Measurements from ENCODE around the gene RYR3. TPM values are rescaled to one million over a fixed set of nuclear protein-coding genes. Genes with fewer than 3 reads are reported as not detected.

Gene RYR3
- total RNA-seq, 1 donor from 2014 or later, result 0.61 TPM

DNA sequence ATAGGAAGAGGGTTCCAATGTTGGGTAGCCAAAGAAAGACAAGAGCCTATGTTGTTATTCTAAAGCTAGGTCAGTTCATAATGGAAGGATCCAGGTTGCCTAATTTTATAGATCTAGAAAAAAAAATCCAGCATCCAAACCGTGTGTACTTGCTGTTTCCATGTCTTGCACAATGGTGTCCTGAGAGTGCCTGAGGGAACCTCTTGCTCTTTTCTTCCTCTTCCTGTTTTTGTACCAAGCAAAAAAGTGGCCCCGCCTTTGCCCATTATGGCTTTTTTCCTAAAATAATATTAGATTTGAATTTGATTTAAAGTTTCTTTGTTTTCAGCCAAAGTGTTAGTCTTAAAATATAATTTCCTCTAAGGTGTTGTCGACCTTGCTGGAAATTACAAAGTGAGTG is 224.4 kb downstream of the RYR3 start:
- Histone ChIP-seq H3K9me3 (no peaks in the 10 kb centered on the region), H3K27ac (no peak overlapping the region), H3K4me3 (no peak overlapping the region), H3K36me3 (no peaks in the 10 kb centered on the region), H3K27me3 (no peaks in the 10 kb centered on the region), H3K4me1 (no peaks in the 10 kb centered on the region)
- ATAC-seq (no peak), DNase-seq (no peak)
- TF ChIP-seq, protein P1, sequence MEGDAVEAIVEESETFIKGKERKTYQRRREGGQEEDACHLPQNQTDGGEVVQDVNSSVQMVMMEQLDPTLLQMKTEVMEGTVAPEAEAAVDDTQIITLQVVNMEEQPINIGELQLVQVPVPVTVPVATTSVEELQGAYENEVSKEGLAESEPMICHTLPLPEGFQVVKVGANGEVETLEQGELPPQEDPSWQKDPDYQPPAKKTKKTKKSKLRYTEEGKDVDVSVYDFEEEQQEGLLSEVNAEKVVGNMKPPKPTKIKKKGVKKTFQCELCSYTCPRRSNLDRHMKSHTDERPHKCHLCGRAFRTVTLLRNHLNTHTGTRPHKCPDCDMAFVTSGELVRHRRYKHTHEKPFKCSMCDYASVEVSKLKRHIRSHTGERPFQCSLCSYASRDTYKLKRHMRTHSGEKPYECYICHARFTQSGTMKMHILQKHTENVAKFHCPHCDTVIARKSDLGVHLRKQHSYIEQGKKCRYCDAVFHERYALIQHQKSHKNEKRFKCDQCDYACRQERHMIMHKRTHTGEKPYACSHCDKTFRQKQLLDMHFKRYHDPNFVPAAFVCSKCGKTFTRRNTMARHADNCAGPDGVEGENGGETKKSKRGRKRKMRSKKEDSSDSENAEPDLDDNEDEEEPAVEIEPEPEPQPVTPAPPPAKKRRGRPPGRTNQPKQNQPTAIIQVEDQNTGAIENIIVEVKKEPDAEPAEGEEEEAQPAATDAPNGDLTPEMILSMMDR (IDR thresholded peaks at IDR 0.05), result no peak
- intact Hi-C loops (cut with DNase I), result no loop called here

DNA sequence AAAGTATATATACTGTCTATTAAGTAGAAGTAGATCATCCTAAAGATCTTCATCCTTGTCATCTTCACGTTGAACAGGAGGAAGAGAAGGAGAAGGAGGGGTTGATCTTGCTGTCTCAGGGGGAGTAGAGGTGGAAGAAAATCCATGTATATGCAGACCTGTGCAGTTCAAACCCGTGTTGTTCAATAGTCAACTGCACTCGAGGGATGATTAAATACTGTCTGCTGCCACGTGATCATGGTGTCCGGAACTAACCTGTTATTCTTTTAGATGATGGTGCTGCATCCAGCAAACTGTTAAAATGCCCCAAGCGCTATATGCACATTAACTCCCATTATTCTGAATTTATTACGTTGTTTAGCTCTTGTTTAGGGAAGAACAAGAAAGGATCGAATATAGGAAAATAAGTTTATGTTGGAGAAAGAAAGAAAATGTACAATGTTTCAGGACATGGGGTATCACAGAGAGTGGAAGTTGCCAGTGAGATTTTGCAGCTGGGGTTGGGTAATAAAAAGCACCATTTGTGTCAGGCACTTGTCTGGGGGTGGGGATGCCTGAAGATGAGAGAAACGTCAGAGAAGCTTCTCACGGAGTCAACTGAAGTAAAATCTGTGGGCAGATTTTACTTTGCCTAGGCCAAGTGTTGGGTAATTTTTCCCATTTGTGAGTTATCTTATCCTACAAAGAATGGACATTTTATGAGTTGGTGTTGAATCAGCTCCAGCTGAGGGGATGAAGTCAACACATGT is 229.2 kb downstream of the RYR3 start:
- Histone ChIP-seq H3K4me3 (no peak overlapping the region), H3K27me3 (no peaks in the 10 kb centered on the region), H3K4me1 (no peaks in the 10 kb centered on the region), H3K36me3 (no peaks in the 10 kb centered on the region), H3K27ac (no peak overlapping the region), H3K9me3 (no peaks in the 10 kb centered on the region)
- TF ChIP-seq, protein P1 (IDR thresholded peaks at IDR 0.05), result no peak
- intact Hi-C loops (cut with DNase I), result no loop called here
- DNase-seq (no peak), ATAC-seq (no peak)

DNA sequence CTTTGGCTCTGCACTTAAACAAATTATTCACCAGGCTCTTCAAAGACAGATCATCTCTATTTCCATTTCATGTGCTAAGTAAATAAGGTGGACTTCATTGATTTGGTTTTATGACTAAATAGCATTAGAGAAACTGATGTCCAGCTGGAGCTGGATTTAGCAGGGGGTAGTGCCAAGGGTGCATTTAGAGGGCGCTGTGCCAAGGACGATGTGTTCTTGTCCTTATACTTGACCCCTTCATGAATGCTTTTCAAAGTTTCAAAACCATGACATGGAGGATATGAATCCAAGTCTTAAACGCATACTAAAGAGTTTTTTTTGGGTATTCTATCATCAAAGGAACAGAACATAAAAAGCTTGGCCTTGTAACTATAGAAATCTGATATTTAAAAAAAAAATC is 233.2 kb downstream of the RYR3 start:
- H3K4me1 ChIP-seq, result no peaks in the 10 kb centered on the region
- DNase-seq (no peak), ATAC-seq (no peak)
- H3K27me3 ChIP-seq, result no peaks in the 10 kb centered on the region
- TF ChIP-seq, protein P1 (IDR thresholded peaks at IDR 0.05), result no peak
- H3K4me3 ChIP-seq, result no peak overlapping the region
- H3K9me3 ChIP-seq, result no peaks in the 10 kb centered on the region
- H3K36me3 ChIP-seq, result no peaks in the 10 kb centered on the region
- intact Hi-C loops (cut with DNase I), result no loop called here
- H3K27ac ChIP-seq, result no peak overlapping the region

DNA sequence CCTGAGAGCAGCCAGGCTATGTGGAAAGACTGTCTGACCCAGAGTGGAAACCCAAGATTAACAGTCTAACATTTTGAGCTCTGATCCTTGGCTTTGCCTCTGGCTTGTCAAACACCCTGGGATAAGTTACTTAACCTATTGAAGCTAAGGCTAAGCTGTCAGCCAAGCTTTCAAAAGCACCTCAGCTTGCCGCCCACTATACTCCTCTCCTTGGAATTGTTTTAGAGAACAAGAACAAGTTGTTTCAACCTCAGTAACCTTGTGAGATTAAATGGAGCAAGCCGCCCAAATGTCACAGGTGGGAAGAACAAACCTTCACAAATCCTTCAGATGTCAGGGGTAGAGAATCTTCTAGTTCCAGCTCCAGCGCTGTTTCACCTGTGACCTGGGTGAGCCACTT is 235.1 kb downstream of the RYR3 start:
- H3K27me3 ChIP-seq, result no peaks in the 10 kb centered on the region
- intact Hi-C loops (cut with DNase I), result no loop called here
- H3K27ac ChIP-seq, result no peak overlapping the region
- TF ChIP-seq, protein P1 (IDR thresholded peaks at IDR 0.05), result no peak
- no peaks in the 10 kb centered on the region for H3K4me1 ChIP-seq
- ATAC-seq, result no peak
- no peaks in the 10 kb centered on the region for H3K36me3 ChIP-seq
- no peak overlapping the region for H3K4me3 ChIP-seq
- H3K9me3 ChIP-seq, result no peaks in the 10 kb centered on the region
- DNase-seq, result no peak

DNA sequence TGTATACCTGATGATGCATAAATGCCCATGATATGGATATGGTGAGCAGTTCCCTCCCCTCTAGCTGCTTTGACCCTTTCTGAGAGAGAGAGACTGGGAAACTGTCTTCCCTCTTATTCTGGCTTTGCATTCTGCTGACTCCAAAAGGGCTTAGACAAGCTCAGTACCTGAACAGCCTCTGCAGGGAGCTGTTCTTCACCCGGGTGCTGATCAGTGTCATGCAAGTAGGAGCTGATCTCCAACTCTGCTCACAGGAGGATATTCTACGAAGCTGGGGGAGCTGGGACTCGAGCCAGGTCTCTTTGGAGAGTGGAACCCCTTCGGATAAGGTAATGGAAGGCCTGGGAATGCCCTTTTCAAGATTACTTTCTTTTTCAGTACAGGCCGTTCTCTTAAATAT is 237.1 kb downstream of the RYR3 start:
- Histone ChIP-seq H3K27me3 (no peaks in the 10 kb centered on the region), H3K36me3 (no peaks in the 10 kb centered on the region), H3K4me1 (no peaks in the 10 kb centered on the region), H3K9me3 (no peaks in the 10 kb centered on the region), H3K27ac (no peak overlapping the region), H3K4me3 (no peak overlapping the region)
- intact Hi-C loops (cut with DNase I), result no loop called here
- ATAC-seq, result peak; percentile 64
- DNase-seq, result no peak
- TF ChIP-seq, protein P1 (IDR thresholded peaks at IDR 0.05), result no peak

DNA sequence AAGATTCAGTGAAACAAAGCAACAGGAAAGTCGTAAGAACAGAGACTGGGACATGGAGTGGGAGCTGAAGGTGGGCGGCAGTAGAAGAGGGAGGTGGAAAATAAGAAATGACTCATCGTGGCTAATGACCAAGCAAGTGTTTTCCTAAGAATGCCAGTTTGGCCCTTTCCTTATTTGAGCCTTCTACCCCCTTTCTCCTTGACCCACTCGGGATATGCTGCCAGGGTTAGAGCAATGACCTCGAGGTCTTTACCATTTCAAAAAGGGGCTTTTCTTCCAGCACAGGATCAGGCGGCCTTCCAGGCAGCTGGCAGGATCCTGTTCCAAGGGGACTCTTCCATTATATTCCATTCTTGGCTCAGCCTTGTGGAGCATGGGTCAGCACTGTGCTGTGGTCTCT is 241.1 kb downstream of the RYR3 start:
- H3K4me1 ChIP-seq, result no peaks in the 10 kb centered on the region
- no peak overlapping the region for H3K27ac ChIP-seq
- no peaks in the 10 kb centered on the region for H3K9me3 ChIP-seq
- TF ChIP-seq, protein P1 (IDR thresholded peaks at IDR 0.05), result no peak
- DNase-seq, result no peak
- no peak for ATAC-seq
- H3K4me3 ChIP-seq, result no peak overlapping the region
- intact Hi-C loops (cut with DNase I), result no loop called here
- no peaks in the 10 kb centered on the region for H3K36me3 ChIP-seq
- no peaks in the 10 kb centered on the region for H3K27me3 ChIP-seq

Measured in upper lobe of right lung (tissue), 1 donor.